ENCODE results near the gene OR8H1.

The OR8H1 gene

GRCh38 chr11:56307836-56308235 is 15.8 kb upstream of the OR8H1 start:
- Histone ChIP-seq H3K4me3 (ENCODE audit: low read depth, low read length) (no peak overlapping the region), H3K27me3 (ENCODE audit: insufficient read depth, low read depth, severe bottlenecking) (peaks cover 14% of the 10 kb centered on the region), H3K27ac (no peak overlapping the region), H3K36me3 (no peaks in the 10 kb centered on the region), H3K9me3 (ENCODE audit: severe bottlenecking) (no peaks in the 10 kb centered on the region)
- DNase-seq = no peak
- TF ChIP-seq, protein P1, sequence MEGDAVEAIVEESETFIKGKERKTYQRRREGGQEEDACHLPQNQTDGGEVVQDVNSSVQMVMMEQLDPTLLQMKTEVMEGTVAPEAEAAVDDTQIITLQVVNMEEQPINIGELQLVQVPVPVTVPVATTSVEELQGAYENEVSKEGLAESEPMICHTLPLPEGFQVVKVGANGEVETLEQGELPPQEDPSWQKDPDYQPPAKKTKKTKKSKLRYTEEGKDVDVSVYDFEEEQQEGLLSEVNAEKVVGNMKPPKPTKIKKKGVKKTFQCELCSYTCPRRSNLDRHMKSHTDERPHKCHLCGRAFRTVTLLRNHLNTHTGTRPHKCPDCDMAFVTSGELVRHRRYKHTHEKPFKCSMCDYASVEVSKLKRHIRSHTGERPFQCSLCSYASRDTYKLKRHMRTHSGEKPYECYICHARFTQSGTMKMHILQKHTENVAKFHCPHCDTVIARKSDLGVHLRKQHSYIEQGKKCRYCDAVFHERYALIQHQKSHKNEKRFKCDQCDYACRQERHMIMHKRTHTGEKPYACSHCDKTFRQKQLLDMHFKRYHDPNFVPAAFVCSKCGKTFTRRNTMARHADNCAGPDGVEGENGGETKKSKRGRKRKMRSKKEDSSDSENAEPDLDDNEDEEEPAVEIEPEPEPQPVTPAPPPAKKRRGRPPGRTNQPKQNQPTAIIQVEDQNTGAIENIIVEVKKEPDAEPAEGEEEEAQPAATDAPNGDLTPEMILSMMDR (IDR thresholded peaks at IDR 0.05; ENCODE audit: low read depth, low read length) = no peak

DNA sequence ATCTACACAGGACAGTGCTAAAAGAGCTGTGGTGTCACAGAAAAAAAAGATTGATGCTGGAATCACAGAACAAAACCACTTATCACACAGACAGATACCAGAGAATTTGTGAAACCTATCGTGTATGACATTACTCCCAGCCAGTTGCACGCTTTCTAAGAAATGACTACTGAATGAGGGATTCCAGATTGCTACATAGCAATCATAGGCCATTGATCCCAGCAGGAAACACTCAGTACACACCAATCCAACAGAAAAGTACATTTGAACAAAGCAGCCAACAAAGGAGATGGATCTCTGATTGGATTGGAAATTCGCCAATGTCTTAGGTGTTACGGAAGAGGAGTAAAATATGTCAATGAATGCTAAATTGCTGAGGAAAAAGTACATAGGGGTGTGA is 4.8 kb upstream of the OR8H1 start:
- no peaks in the 10 kb centered on the region for H3K9me3 ChIP-seq (ENCODE audit: severe bottlenecking)
- no peak for DNase-seq
- H3K36me3 ChIP-seq = no peaks in the 10 kb centered on the region
- TF ChIP-seq, protein P1 (IDR thresholded peaks at IDR 0.05; ENCODE audit: low read depth, low read length) = no peak
- no peak overlapping the region for H3K4me3 ChIP-seq (ENCODE audit: low read depth, low read length)
- H3K27ac ChIP-seq = no peak overlapping the region
- H3K27me3 ChIP-seq (ENCODE audit: insufficient read depth, low read depth, severe bottlenecking) = peaks cover 44% of the 10 kb centered on the region

GRCh38 chr11:56273854-56274253 is 18.2 kb downstream of the OR8H1 start, which contains the start of gene OR5T1:
Gene OR5T1, plus strand, starts transcription at chr11:56274154. Its CDS starts 1,485 bp downstream, at chr11:56275639.
- Histone ChIP-seq H3K9me3 (ENCODE audit: severe bottlenecking) (no peaks in the 10 kb centered on the region), H3K27ac (no peak within 1 kb of the TSS), H3K36me3 (no peaks in the 10 kb centered on the region), H3K4me3 (ENCODE audit: low read depth, low read length) (no peak within 1 kb of the TSS), H3K27me3 (ENCODE audit: insufficient read depth, low read depth, severe bottlenecking) (peaks cover 22% of the 10 kb centered on the region)
- TF ChIP-seq, protein P1 (IDR thresholded peaks at IDR 0.05; ENCODE audit: low read depth, low read length) = no peak
- DNase-seq = no peak

GRCh38 chr11:56271092-56271491 is 21.0 kb downstream of the OR8H1 start:
- no peak for DNase-seq
- no peak overlapping the region for H3K27ac ChIP-seq
- TF ChIP-seq, protein P1 (IDR thresholded peaks at IDR 0.05; ENCODE audit: low read depth, low read length) = no peak
- H3K4me3 ChIP-seq (ENCODE audit: low read depth, low read length) = no peak overlapping the region
- H3K9me3 ChIP-seq (ENCODE audit: severe bottlenecking) = no peaks in the 10 kb centered on the region
- no peaks in the 10 kb centered on the region for H3K36me3 ChIP-seq
- H3K27me3 ChIP-seq (ENCODE audit: insufficient read depth, low read depth, severe bottlenecking) = peaks cover 16% of the 10 kb centered on the region

DNA sequence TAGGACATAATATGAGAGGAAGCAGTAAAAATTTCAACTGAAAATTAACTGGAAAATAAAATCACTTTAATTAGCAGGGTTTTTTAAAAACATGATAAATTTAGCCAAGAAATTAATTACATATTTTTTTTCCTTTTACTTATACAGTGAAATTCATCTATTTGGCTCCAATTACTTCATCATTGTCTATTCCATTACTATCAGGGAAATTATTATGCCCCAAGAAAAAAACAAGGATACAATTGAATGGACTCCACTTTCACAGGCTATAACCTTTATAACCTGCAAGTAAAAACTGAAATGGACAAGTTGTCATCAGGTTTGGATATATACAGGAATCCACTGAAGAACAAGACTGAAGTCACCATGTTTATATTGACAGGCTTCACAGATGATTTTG is 40.1 kb downstream of the OR8H1 start, which contains the start of gene OR5T3:
Gene OR5T3, plus strand, starts transcription at position 301 of the 400 bp plus-strand sequence. Its CDS starts 0 bp downstream, at position 301.
- no peak within 1 kb of the TSS for H3K27ac ChIP-seq
- no peaks in the 10 kb centered on the region for H3K36me3 ChIP-seq
- H3K4me3 ChIP-seq (ENCODE audit: low read depth, low read length) = no peak within 1 kb of the TSS
- TF ChIP-seq, protein P1 (IDR thresholded peaks at IDR 0.05; ENCODE audit: low read depth, low read length) = no peak
- no peaks in the 10 kb centered on the region for H3K9me3 ChIP-seq (ENCODE audit: severe bottlenecking)
- no peaks in the 10 kb centered on the region for H3K27me3 ChIP-seq (ENCODE audit: insufficient read depth, low read depth, severe bottlenecking)
- no peak for DNase-seq

Measured in WERI-Rb-1 (cell line).